Progenitor cell of endocrine pancreas (in vitro differentiated cells): Measurements from ENCODE around the gene SEC16A. TPM values are rescaled to one million over a fixed set of nuclear protein-coding genes. Genes with fewer than 3 reads are reported as not detected.

Source experiments
- DNase-seq: peaks from one replicate; pipeline ENCODE4 v3.0.0; 2021; ENCODE audit warnings: low spot score; ENCODE audit not compliant: unreplicated experiment
- H3K27ac Mint-ChIP-seq: 2 replicates; pipeline ENCODE4 v1.8.0; 2021; ENCODE audit warnings: mild to moderate bottlenecking, moderate library complexity, mixed read lengths
- H3K27me3 Mint-ChIP-seq: 2 replicates; pipeline ENCODE4 v1.8.0; 2021; ENCODE audit warnings: mixed read lengths
- H3K36me3 Mint-ChIP-seq: 2 replicates; pipeline ENCODE4 v1.8.0; 2022; ENCODE audit warnings: mixed read lengths; ENCODE audit not compliant: insufficient read depth
- H3K4me1 Mint-ChIP-seq: 2 replicates; pipeline ENCODE4 v1.8.0; 2021; ENCODE audit warnings: low read depth, mixed read lengths
- H3K4me3 Mint-ChIP-seq: 2 replicates; pipeline ENCODE4 v1.8.0; 2021; ENCODE audit warnings: low read depth, mild to moderate bottlenecking, moderate library complexity, mixed read lengths
- H3K9me3 Mint-ChIP-seq: 2 replicates; pipeline ENCODE4 v1.8.0; 2021; ENCODE audit warnings: low read depth, mixed read lengths
- CTCF ChIP-seq: fragments of 200-600 bp; sonication (generic); IDR thresholded peaks from one replicate; pipeline ENCODE4 v1.5.0; 2021; ENCODE audit warnings: antibody characterized with exemption, mild to moderate bottlenecking; ENCODE audit not compliant: unreplicated experiment
- total RNA-seq: library from RNA; stranded (reverse); gene quantifications from 2 replicates; pipeline ENCODE4 v1.2.1, GENCODE V29; 2021

The SEC16A gene
- total RNA-seq, 1 donor from 2014 or later, result 76.1 TPM

- no peaks in the 10 kb centered on the region for H3K9me3 Mint-ChIP-seq
- H3K4me3 Mint-ChIP-seq, result peak overlapping the region; percentile 64
- H3K27me3 Mint-ChIP-seq, result peaks cover 15% of the 10 kb centered on the region
- no peak for TF ChIP-seq CTCF
- H3K4me1 Mint-ChIP-seq, result peaks cover 18% of the 10 kb centered on the region
- no peaks in the 10 kb centered on the region for H3K36me3 Mint-ChIP-seq
- DNase-seq, result peak; percentile 27
- peak overlapping the region; percentile 82 for H3K27ac Mint-ChIP-seq
Observed at GRCh38 chr9:136484153-136485048, 1.6 kb upstream of the SEC16A start.

GRCh38 chr9:136483589-136484152 lies 831 bp upstream of the SEC16A start:
- no peaks in the 10 kb centered on the region for H3K9me3 Mint-ChIP-seq
- H3K4me3 Mint-ChIP-seq, result peak overlapping the region; percentile 96
- peak; percentile 96 for DNase-seq
- peaks cover 1% of the 10 kb centered on the region for H3K36me3 Mint-ChIP-seq
- peaks cover 23% of the 10 kb centered on the region for H3K4me1 Mint-ChIP-seq
- H3K27me3 Mint-ChIP-seq, result peaks cover 15% of the 10 kb centered on the region
- H3K27ac Mint-ChIP-seq, result peak overlapping the region; percentile 100
- TF ChIP-seq CTCF, result no peak

- no peaks in the 10 kb centered on the region for H3K9me3 Mint-ChIP-seq
- H3K36me3 Mint-ChIP-seq, result peaks cover 1% of the 10 kb centered on the region
- peaks cover 25% of the 10 kb centered on the region for H3K4me1 Mint-ChIP-seq
- peak overlapping the region; percentile 93 for H3K27ac Mint-ChIP-seq
- H3K27me3 Mint-ChIP-seq, result peaks cover 3% of the 10 kb centered on the region
- peak overlapping the region; percentile 96 for H3K4me3 Mint-ChIP-seq
- no peak for TF ChIP-seq CTCF
- no peak for DNase-seq
Observed at GRCh38 chr9:136482046-136482792, 621 bp downstream of the SEC16A start.

GRCh38 chr9:136481558-136481957 lies 1.3 kb downstream of the SEC16A start:
- Mint-ChIP-seq H3K36me3 (peaks cover 1% of the 10 kb centered on the region), H3K4me1 (peaks cover 25% of the 10 kb centered on the region), H3K9me3 (no peaks in the 10 kb centered on the region), H3K27me3 (no peaks in the 10 kb centered on the region), H3K4me3 (peak overlapping the region; percentile 96), H3K27ac (peak overlapping the region; percentile 93)
- TF ChIP-seq CTCF, result no peak
- DNase-seq, result no peak
